Stimulated activated naive CD4-positive, alpha-beta T cell treated with Interleukin-2 at 50 U/mL for 16 hours (primary cell): ENCODE measurements around the gene CCDC78.

ENCODE experiments used
- DNase-seq: peaks from one replicate; lab custom pipeline; 2025; lab: John Stamatoyannopoulos, UW

The CCDC78 gene

DNA sequence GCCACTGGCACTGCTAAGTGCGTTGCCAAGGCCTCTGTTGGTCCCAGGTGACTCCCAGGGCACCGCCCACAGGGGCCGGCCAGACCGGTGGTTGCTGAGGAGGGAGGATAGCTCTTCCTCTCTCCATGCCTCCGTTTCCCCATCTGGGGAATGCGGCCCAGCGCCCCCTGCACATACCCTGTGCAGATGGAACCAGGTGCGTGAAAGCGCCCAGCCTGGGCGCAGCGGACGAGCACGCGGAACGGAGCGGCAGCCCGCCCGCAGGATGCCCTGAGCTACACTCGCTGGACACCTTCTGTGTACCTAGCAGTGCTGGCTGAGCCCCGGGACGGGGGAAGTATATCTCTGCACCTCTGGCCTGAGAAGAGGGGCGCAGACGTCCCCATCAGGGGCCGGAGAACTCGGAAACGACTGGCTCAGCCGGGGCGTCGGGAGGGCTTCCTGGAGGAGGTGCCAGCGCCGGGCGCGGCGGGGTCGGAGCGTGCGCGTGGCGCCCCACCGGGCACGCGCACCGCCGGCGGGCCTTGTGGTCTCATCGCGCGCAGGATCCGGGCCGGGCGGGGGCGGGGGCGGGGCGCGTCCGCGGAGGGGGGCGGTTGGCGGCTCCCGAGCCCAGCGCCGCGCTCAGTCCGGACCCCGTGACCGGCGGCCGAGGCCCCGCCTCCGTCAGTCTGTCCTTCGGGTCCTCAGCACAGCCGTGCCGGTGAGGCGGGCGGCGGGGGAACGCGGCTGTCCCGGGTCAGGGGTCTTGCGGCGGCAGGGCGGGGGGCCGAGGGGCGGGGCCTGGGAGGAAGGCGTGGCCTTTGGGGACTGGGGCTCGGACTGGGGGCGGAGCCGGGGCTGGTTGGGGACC, at the start of gene CCDC78, which contains the start of gene HAGHL:
Gene CCDC78, minus strand, starts transcription at position 6 of the 853 bp plus-strand sequence. CDS start 76 bp downstream, outside the sequence.
Gene HAGHL, plus strand, starts transcription at position 669 of the 853 bp plus-strand sequence. CDS start 404 bp downstream, outside the sequence.
- DNase-seq, result peak; percentile 50

DNA sequence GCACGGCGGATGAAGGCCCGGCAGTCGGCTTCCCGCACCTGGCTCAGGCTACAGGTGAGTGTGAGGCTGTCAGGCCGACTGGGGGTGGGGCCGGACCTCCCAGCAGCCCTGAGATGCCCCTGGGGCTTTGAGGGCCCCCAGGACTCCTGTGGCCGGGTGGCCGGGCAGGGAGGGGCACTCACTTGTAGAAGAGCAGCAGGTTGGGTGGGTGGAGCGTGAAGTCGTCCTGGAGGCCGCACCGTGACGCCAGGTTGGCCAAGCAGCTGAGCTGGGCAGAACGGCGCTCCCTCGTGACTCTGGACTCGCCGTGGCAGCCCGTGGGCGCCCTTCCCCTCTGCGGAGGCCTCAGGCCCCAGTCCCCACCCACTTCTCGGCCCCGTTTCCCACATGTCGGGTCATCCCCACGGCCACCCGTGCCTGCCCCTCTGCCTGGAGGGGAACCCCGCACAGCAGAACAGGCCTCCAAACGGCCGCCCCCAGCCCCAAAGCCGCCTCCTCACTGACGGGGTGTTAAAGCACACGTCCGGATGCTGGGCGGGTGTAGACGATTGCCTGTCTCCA, 49.1 kb upstream of the CCDC78 start:
- no peak for DNase-seq

DNA sequence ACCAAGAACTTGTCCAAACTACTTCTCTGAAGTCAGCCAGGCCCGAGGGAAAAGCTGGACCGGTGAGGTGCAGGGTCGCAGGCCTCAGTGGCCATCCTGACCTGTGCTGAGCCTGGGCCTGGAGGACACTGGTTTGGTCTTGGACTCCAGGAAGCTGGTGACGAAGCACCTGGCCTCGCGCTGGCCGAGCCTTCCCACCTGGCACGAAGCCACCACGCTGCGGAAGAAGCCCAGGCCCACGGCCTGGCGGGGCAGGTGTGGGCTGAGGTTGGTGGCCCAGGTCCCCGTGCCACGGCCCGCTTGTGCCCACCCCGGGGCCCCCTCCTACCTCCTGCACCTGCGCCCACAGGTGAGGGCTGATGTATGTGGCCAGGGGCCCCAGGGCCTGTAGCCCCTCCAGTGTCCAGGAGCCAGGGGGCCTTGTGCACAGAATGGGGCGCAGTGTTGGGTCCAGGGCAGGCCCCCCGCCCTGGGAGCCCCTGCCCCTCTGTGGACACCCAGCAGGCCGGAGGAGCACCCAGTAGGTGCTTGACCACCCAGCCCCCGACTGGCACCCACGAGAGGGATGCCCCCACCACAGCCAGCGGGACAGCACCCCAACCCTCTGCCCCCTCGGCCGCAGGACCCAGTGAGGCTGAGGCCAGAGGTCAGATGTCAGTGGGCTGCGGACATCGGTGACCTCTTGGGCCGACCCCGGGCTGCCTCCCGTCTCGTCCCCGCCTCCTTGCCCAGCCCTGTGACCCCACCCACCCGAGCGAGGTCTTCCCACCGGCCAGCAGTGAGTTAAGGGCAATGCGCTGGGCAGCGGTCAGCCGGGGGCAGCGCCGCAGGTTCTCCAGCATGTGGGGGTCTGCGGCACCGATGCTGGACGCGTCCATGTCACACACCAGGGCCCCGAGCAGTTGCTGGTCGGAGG, 48.1 kb upstream of the CCDC78 start:
- no peak for DNase-seq

DNA sequence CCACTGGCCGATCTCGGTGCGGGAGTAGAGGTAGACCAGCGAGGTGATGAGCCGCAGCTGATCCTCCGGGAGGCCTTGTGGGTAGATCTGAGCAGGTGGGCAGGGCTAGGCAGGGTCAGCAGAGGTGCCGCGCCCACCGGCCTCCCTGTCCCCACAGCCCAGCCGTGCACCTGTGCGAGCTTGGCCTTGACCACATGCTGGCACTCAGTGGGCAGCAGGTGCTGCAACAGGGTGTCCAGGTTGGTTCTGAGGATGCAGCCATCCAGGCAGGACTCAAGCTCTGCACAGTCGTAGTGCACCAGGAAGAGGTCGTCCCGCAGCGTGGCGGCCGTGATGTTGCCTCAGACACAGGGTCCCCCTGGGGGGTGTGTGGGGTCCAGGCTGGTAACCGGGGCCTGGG, 46.7 kb upstream of the CCDC78 start:
- DNase-seq, result no peak

DNA sequence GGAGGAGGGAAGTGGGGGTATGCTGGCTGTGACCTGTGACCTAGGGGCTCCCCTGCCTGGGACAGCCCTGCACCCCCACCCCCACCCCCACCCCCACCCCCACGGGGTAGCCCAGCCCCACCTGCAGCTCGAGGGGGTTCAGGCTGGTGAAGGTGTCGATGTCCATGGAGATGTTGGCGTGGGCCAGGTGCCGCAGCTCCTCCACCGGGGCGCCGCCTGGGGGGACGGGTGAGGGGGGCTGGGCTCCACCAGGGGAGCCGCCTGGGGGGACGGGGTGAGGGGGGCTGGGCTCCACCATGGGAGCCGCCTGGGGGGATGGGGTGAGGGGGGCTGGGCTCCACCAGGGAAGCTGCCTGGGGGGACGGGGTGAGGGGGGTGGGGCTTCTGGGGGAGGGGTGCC, 44.2 kb upstream of the CCDC78 start:
- DNase-seq, result no peak

DNA sequence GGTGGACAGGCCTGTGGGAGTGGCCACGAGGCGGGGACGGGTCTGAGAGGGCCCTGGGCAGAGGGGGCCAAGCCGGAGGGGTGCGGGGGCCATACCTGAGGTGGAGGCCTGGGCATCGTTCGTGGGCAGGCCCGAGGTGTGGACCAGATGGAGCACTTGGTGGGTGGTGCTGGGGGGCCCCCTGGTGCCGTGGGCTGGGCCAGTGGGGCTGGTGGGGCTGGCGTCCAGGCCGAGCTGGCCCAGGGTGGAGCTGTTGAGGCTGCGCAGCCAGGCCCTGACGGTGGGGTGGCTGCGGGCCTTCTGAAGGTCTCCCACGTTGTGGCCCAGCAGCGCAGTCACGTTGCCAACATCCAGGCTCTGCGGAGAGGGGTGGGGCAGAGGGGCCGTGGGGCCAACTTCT, 43.7 kb upstream of the CCDC78 start:
- DNase-seq, result no peak

DNA sequence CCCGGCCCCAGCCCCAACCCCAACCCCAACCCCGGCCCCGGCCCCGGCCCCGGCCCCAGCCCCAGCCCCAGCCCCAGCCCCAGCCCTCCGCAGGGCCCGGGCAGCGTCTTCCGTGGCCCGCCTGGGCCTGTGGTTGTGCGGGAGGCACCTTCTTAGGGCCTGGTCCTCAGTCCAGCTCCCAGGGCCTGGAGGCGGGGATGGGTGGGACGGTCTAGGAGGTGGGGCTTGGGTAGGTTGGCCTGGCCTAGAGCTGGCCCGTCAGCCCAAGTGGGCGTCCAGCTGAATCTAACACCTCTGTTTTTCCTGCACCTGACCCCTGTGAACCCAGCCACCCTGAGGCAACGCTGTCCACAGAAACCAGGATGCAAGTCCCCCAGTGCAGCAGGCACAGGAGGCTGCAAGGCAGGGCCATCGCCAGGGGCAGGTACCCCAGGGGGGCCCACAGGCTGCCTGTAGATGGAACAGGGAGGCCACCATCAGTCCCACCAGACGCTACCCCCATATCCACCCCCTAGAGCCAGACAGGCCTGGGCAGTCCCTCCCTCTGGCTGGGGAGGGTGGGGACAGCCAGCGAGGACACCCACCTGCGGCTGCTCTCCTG, 43.0 kb upstream of the CCDC78 start:
- DNase-seq, result no peak

DNA sequence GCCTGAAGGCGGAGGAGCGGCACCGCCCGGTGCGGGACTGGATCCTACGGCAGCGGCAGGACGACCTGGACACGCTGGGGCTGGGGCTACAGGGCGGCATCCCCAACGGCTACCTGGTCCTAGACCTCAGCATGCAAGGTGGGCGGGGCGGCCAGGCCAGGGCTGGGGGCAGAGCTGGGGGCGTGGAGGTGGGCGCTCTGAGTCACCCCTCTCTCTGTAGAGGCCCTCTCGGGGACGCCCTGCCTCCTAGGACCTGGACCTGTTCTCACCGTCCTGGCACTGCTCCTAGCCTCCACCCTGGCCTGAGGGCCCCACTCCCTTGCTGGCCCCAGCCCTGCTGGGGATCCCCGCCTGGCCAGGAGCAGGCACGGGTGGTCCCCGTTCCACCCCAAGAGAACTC, 42.2 kb upstream of the CCDC78 start:
- DNase-seq, result no peak

DNA sequence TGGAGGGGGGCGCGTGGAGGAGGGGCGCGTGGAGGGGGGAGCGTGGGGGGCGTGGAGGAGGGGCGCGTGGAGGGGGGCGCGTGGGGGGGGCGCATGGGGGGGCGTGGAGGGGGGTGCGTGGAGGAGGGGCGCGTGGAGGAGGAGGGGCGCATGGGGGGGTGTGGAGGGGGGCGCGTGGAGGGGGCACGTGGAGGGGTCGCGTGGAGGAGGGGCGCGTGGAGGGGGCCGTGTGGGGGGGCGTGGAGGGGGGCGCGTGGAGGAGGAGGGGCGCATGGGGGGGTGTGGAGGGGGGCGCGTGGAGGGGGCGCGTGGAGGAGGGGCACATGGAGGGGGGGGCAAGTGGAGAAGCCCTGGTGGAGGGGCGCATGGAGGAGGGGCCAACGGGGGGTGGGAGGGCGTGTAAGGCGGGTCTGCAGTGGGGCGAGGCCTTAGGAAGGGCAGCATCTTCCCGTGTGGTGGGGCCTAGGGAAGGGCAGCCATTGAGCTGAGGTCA, 41.5 kb upstream of the CCDC78 start:
- DNase-seq, result no peak

DNA sequence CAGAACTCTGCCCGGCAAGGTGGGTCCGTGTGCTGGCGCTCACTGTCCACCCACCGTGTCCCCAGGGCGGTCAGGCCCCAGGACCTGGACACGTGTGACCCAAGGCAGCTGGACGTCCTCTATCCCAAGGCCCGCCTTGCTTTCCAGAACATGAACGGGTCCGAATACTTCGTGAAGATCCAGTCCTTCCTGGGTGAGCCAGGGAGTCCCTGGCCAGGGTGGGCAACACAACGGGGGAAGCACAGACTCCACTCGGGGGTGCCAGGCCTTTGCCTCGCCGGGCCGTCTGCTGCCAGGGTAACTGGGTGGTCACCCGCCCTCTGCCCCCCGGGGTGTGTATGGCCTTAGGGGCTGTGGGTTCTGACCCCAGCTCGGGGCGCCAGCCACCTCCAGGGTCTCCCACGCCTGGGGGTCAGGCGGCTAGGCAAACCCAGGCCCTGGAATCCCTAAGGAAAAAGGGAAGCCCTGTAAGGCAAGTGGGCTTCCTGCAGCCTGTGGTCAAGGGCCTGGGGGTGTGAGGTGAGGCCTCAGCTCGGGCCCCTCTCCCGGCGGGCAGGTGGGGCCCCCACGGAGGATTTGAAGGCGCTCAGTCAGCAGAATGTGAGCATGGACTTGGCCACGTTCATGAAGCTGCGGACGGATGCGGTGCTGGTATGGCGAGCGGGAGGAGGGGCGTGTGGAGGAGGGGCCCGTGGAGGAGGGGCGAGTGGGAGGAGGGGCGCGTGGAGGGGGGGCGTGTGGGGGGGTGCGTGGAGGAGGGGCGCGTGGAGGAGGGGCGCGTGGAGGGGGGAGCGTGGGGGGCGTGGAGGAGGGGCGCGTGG, 40.8 kb upstream of the CCDC78 start:
- no peak for DNase-seq

DNA sequence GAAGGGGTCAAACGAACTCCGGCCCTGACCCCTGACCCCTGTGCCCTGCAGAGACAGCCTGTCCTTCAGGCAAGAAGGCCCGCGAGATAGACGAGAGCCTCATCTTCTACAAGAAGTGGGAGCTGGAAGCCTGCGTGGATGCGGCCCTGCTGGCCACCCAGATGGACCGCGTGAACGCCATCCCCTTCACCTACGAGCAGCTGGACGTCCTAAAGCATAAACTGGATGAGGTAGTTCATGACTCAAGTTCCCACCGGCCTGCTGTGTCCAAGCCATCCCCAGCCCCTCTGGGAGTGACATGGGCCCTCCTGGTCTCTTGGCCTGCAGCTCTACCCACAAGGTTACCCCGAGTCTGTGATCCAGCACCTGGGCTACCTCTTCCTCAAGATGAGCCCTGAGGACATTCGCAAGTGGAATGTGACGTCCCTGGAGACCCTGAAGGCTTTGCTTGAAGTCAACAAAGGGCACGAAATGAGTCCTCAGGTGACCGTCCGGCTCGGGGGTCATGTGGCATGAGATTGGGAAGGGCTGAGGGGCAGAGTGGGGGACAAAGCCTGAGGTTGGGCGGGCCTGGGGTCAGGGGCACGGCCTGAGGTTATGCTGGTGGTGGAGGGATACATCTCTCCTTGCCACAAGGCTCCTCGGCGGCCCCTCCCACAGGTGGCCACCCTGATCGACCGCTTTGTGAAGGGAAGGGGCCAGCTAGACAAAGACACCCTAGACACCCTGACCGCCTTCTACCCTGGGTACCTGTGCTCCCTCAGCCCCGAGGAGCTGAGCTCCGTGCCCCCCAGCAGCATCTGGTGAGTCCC, 40.0 kb upstream of the CCDC78 start:
- DNase-seq, result no peak

DNA sequence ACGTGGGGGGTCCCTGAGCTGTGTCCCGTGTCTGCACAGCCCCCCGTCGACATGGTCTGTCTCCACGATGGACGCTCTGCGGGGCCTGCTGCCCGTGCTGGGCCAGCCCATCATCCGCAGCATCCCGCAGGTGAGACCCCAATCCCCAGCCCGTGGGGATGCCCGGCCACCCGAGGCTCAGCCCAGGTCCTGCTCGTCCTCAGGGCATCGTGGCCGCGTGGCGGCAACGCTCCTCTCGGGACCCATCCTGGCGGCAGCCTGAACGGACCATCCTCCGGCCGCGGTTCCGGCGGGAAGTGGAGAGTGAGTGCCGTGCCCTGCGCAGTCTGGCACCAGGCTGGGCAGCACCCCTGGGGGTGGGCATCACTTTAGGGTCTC, 39.2 kb upstream of the CCDC78 start:
- no peak for DNase-seq

DNA sequence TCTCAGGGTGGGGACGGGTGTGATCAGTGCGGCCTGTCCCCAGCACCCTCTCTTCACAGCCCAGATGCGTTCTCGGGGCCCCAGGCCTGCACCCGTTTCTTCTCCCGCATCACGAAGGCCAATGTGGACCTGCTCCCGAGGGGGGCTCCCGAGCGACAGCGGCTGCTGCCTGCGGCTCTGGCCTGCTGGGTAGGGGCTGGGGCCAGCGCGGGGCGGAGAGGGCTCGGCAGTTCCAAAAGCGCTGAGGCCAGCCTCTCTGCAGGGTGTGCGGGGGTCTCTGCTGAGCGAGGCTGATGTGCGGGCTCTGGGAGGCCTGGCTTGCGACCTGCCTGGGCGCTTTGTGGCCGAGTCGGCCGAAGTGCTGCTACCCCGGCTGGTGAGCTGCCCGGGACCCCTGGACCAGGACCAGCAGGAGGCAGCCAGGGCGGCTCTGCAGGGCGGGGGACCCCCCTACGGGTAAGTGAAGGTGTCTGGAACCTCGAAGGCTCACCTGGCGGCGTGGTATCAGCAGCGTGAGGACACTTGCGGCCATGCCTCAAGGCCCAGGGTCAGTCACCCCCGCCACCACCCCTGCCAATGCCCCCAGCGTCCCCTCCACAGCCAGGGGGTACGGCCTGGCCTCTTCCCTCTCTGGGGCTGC, 38.7 kb upstream of the CCDC78 start:
- no peak for DNase-seq

DNA sequence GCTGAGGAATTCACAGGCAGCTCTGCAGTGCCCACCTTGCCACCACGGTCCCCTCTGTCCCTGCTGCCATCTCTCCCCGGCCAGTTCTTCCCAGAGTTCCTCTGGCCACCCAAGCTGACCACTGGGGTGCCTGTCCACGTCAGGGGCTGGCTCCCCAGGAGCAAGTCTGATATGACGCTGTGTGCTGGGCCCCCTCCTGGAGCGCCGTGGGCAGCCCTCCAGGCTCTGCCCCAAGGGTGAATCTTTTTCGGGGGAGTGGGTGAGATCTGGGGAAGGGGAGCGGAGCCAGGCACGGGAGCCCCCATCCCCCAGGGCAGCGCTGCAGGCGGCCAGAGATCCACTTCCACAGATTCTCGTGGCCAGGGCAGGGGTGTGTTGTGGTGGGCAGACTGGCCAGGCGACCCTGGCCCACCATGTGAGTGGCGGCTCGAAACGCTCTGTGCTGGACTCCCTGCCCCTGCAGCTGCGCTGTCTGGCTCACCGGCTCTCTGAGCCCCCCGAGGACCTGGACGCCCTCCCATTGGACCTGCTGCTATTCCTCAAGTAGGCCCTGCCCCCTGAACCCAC, 38.0 kb upstream of the CCDC78 start:
- DNase-seq, result no peak

DNA sequence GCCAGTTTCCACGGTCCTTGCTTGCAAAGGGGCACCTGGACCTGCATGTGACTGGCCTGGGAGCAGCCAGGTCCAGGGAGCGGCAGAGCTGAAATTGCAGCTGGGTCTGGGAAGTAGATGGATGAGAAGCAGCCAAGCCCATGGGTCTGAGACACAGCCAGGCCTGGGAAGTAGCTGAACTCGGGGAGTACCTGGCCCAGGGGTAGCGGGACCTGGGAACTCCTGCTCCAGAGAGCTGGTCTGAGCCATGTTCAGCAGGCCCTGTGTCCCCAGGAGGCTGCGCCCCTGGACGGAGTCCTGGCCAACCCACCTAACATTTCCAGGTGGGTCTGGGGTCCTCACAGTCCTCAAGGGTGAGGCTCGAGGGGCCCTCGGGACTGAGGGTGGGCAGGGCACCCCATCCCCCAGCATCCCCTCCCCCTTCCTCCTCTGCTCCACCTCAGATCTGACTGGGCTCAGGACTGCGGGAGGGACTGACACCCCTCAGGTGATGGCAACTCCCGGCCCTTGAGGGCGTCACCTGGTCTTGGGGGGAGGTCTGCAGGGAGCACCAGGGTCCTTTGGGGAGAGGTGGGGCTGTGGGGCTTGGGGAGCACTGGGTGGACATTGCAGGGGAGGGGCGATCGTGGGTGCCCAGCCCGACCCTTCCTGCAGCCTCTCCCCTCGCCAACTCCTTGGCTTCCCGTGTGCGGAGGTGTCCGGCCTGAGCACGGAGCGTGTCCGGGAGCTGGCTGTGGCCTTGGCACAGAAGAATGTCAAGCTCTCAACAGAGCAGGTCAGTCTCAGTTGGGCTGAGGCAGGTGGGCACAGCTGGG, 37.3 kb upstream of the CCDC78 start:
- DNase-seq, result no peak

DNA sequence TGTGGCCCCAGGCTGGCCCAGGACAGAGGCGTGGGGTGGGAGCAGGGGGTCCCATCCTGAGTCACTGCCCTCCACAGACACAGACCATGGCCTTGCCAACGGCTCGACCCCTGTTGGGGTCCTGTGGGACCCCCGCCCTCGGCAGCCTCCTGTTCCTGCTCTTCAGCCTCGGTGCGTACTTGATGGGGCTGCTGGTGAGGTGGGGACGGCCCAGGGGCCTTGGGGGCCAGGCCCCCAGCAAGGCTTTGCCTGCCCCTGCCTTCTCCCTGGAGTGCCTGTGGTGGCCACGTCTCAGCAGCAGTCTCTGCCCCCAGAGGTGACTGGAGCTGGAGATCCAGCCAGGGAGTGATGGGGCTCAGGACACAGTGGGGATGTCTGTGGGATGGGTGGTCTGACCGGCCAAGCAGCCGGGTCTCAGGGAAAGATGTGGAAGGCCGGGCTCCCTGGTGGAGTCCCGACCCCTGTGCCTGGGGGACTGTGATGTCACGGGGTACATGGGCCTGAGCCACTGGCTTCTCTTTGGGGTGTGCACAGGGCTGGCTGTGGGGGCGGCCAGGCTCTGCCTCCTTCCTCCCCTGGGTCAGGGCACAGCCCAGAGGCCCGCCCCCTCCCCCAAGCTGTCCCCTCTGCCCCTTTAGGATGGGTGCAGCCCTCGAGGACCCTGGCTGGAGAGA, 36.5 kb upstream of the CCDC78 start:
- no peak for DNase-seq

DNA sequence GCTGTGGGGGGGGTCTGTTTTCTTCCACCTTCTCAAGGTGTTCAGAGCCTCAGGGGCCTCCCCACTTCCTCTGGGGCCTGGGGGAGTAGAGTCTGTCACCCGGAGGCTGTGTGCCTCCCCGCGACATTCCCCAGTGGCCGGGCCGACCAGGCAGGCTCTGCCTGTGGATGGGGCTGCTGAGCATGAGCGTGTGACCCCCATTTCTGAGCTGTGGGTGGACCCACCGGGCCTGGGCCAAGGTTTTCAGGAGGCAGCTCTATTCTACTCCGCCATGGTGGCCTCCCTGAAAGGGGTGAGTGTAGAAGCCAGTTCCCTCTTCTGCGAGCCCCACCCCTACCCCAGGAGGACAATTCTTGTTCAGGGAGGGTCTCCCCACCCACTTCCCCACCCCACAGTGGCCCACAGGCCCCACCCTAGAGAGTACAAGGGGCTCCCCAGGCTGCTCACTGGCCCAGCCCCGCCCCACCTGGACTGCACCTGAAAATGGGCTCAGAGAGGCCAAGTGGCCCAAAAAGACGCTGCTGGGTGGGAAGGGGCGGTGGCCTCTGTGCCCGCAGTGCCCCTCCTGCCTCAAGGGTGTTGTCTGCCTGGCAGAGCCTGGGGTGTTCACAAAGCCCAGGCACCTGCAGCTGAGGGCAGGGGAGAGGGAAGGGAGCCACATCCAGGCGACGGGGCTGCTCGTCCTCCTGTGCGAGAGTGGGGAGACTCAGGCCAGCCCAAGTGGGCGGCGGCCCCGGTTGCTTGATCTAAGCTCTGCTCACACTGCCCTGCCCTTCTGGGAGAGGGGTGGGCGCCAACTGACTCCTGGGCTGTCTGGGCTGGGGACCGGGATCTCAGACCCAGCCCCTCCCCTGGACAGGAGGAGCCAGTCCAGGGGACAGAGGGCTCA, 35.6 kb upstream of the CCDC78 start:
- no peak for DNase-seq
